GM12891 (cell line): ENCODE results near the gene CYLC2.

Source experiments
- DNase-seq: peaks from one replicate; pipeline ENCODE4 v3.0.0; 2011; ENCODE audit warnings: low spot score; ENCODE audit not compliant: insufficient read length
- FAIRE-seq: peaks from 2 replicates; lab custom pipeline; 2011; peaks lifted over from hg19 to GRCh38; lab: Jason Lieb, UNC
- PAX5 ChIP-seq: IDR thresholded peaks from 2 replicates; pipeline ENCODE4 v1.6.1; 2011; ENCODE audit warnings: low read length, moderate library complexity, mild to moderate bottlenecking; ENCODE audit not compliant: insufficient read depth, severe bottlenecking
- POLR2A ChIP-seq: IDR thresholded peaks from 2 replicates; pipeline ENCODE4 v1.6.1; 2011; ENCODE audit warnings: low read depth, low read length, control low read depth
- POLR2AphosphoS5 ChIP-seq: IDR thresholded peaks from 2 replicates; pipeline ENCODE4 v1.6.1; 2011; ENCODE audit warnings: low read depth, low read length, control low read depth
- POU2F2 ChIP-seq: IDR thresholded peaks from 2 replicates; pipeline ENCODE4 v1.6.1; 2011; ENCODE audit warnings: low read depth, mild to moderate bottlenecking, control low read depth, low read length, moderate library complexity
- SPI1 ChIP-seq: IDR thresholded peaks from 2 replicates; pipeline ENCODE4 v1.6.1; 2011; ENCODE audit warnings: low read depth, low read length, control low read depth
- TAF1 ChIP-seq: IDR thresholded peaks from 2 replicates; pipeline ENCODE4 v1.6.1; 2011; ENCODE audit warnings: low read depth, low read length, control low read depth

CYLC2 gene

DNA sequence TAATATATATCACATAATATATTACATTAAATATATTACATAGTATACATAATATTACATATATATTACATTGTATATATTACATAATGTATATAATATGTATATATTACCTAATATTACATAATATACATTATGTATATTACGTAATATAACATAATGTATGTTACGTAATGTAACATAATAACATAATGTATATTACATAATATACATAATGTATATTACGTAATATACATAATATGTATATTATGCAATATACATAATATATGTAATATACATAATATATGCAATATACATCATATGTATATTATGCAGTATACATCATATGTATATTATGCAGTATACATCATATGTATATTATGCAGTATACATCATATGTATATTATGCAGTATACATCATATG is 19.1 kb downstream of the CYLC2 start:
- DNase-seq (no peak), FAIRE-seq (no peak)
- TF ChIP-seq POU2F2 (no peak), TAF1 (no peak), POLR2A (no peak), SPI1 (no peak), POLR2AphosphoS5 (no peak), PAX5 (no peak)

DNA sequence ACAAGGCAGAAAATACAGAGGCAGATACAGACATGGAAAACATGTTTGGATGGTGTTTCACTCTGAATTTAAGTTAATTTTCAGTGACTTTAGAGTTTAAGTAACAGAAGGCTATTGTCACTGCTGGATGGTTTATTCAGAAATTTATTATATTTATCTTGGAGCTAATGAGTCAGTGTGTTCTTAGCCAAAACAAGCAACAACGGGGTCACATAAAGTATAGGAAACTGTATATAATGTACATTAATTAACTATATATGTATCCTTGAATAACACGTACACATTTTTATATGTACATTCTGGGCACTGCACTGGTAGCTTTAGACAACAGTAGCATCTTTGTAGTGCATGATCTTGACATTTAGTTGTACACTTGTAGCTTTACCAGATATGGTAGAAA is 30.7 kb downstream of the CYLC2 start:
- no peak for FAIRE-seq
- no peak for DNase-seq

DNA sequence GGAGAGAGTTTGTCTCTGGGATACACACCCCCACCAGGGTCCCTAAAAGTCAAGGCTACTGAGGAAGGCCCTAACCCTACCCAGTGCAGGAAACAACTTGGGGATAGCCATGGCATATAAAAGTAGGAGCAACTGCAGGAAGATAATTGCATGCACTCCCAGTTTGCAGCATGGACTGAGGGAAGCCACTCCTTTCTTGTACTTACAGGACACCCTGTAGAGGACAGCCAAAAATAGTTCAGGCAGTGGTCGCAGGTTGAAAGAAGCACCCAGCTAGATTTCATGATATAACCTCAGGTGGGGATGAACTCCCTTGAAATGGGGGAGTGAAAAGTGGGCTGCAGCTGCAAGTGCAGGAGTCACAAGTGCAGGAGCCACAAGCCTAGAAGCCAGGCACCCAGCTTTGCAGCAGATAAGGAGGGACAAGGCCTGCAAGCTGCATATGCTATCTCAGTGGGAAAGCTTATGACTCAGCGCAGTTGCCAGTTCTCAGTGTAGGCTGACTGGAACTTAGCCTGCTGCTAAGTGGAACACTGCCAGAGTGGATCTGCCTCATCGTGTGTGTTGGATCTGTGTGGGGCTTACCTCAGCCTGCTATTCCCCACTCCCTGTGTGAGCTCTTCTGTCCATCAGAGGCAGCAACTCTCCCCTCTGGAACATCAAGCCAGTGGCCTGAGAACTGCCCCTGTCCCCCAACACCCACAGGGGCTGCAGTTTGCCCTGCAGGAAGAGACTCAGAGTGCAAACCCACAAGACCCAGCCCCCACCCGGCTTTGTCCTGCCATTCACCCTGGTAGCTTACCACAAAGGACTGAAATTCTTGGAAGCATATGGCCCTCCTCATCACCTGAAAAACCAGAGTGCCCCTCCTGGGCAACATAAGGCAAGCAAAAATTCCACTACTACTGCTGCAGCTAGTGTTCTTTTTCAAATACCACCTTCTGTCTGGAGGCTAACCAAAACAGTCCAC is 42.7 kb downstream of the CYLC2 start:
- FAIRE-seq, result no peak
- no peak for DNase-seq
- TF ChIP-seq POLR2AphosphoS5, result no peak
- TF ChIP-seq POLR2A, result no peak
- TF ChIP-seq TAF1, result no peak
- no peak for TF ChIP-seq POU2F2
- TF ChIP-seq SPI1, result no peak
- TF ChIP-seq PAX5, result no peak

More for the DNA sequence above, 30.7 kb downstream of the CYLC2 start:
- TF ChIP-seq SPI1 (no peak), TAF1 (no peak), POLR2A (no peak), POLR2AphosphoS5 (no peak), PAX5 (no peak), POU2F2 (no peak)

DNA sequence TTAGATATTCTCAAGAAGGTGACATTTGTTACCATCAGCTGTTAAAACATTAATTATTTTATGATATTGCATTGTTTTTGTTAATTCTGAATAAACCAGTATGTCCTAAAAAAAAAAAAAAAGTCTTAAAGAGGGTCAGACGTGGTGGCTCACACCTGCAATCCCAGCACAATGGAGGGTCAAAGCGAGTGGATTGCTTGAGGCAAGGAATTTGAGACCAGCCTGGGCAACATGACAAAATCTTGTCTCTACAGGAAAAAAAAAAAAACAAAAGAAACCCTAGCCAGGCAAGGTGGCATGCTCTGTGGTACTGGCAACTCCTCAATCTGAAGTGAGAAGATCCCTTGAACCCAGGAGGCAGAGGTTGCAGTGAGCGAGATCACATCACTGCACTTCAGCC is 46.8 kb downstream of the CYLC2 start:
- DNase-seq (no peak), FAIRE-seq (no peak)
- TF ChIP-seq PAX5, result no peak
- no peak for TF ChIP-seq POLR2AphosphoS5
- TF ChIP-seq POLR2A, result no peak
- no peak for TF ChIP-seq TAF1
- TF ChIP-seq POU2F2, result no peak
- no peak for TF ChIP-seq SPI1
